IMR-90 (cell line): ENCODE measurements around the gene ADGRG3. TPM values are rescaled to one million over a fixed set of nuclear protein-coding genes. Genes with fewer than 3 reads are reported as not detected.

Experiments used
- ATAC-seq: fragments of 200-7000 bp; cut with Tn5 transposase; 2 replicates; pipeline ENCODE4 v1.9.1; 2020; ENCODE audit warnings: low read depth, mild to moderate bottlenecking, moderate library complexity
- BruUV-seq: library from RNA; stranded (reverse); fragments of 400-500 nt; replicated peaks from 2 replicates; lab custom pipeline; 2021; lab: Mats Ljungman, UMichigan
- CTCF ChIA-PET: fragments of 300-600 bp; formaldehyde crosslinking; extraction: SDS; loops from one replicate; lab custom pipeline; 2021; ENCODE audit warnings: antibody characterized with exemption; lab: Yijun Ruan, JAX
- POLR2A ChIA-PET: fragments of 300-600 bp; sonication (Branson Sonifier 250); formaldehyde crosslinking; loops from one replicate; lab custom pipeline; 2022; ENCODE audit warnings: antibody characterized with exemption; ENCODE audit not compliant: unreplicated experiment; lab: Charles Lee
- DNase-seq: peaks from one replicate; pipeline ENCODE4 v3.0.0; 2013
- H2AFZ ChIP-seq: replicated peaks from 2 replicates; pipeline ENCODE3; 2013; ENCODE audit warnings: low read length, mild to moderate bottlenecking; ENCODE audit not compliant: poor library complexity
- H2AK5ac ChIP-seq: 2 replicates; pipeline ENCODE4 v1.6.1; 2013; ENCODE audit warnings: low read depth, low read length, inconsistent platforms
- H2AK9ac ChIP-seq: replicated peaks from 2 replicates; pipeline ENCODE3; 2013; ENCODE audit warnings: mild to moderate bottlenecking, low read depth, low read length, moderate library complexity; ENCODE audit not compliant: poor library complexity
- H2BK120ac ChIP-seq: 2 replicates; pipeline ENCODE4 v1.6.1; 2013; ENCODE audit warnings: low read depth, low read length, inconsistent platforms
- H2BK15ac ChIP-seq: 3 replicates; pipeline ENCODE4 v1.6.1; 2013; ENCODE audit warnings: low read depth, low read length, inconsistent platforms
- H2BK20ac ChIP-seq: 2 replicates; pipeline ENCODE4 v1.6.1; 2013; ENCODE audit warnings: low read depth, mild to moderate bottlenecking, inconsistent platforms, low read length, moderate library complexity
- H2BK5ac ChIP-seq: 2 replicates; pipeline ENCODE4 v1.6.1; 2013; ENCODE audit warnings: mild to moderate bottlenecking, low read depth, low read length, inconsistent platforms; ENCODE audit not compliant: poor library complexity, severe bottlenecking
- H3K14ac ChIP-seq: replicated peaks from 2 replicates; pipeline ENCODE4 v1.6.1; 2013; ENCODE audit warnings: low read depth, low read length, inconsistent platforms
- H3K18ac ChIP-seq: 2 replicates; pipeline ENCODE4 v1.6.1; 2013; ENCODE audit warnings: low read depth, low read length, control low read depth
- H3K23ac ChIP-seq: 2 replicates; pipeline ENCODE4 v1.6.1; 2013; ENCODE audit warnings: low read depth, low read length, inconsistent platforms
- H3K27ac ChIP-seq: 2 replicates; pipeline ENCODE4 v1.5.1; 2013; ENCODE audit warnings: mild to moderate bottlenecking, control low read depth, low read length; ENCODE audit not compliant: insufficient read depth
- H3K27me3 ChIP-seq: 2 replicates; pipeline ENCODE4 v1.6.1; 2013; ENCODE audit warnings: low read length; ENCODE audit not compliant: control insufficient read depth, insufficient read depth
- H3K36me3 ChIP-seq: 2 replicates; pipeline ENCODE4 v1.6.1; 2013; ENCODE audit warnings: low read length, mixed read lengths; ENCODE audit not compliant: control insufficient read depth, insufficient read depth
- H3K4ac ChIP-seq: 2 replicates; pipeline ENCODE4 v1.6.1; 2013; ENCODE audit warnings: low read depth, low read length, inconsistent platforms
- H3K4me1 ChIP-seq: 2 replicates; pipeline ENCODE4 v1.6.1; 2013; ENCODE audit warnings: low read length, mixed read lengths; ENCODE audit not compliant: control insufficient read depth, insufficient read depth
- H3K4me2 ChIP-seq: 2 replicates; pipeline ENCODE4 v1.6.1; 2013; ENCODE audit warnings: low read depth, mild to moderate bottlenecking, control low read depth, low read length, moderate library complexity
- H3K4me3 ChIP-seq: 2 replicates; pipeline ENCODE4 v1.5.1; 2013; ENCODE audit warnings: low read depth, mild to moderate bottlenecking, control low read depth, low read length, moderate library complexity; ENCODE audit not compliant: insufficient read depth
- H3K56ac ChIP-seq: 2 replicates; pipeline ENCODE4 v1.6.1; 2013; ENCODE audit warnings: low read length, inconsistent platforms; ENCODE audit not compliant: insufficient read depth; ENCODE audit errors: extremely low read depth
- H3K79me1 ChIP-seq, 2 experiments: 2 replicates each; pipeline ENCODE4 v1.6.1; 2013; ENCODE audit warnings: low read length in 2 of 2, inconsistent platforms in 1 of 2, low read depth in 1 of 2
- H3K9ac ChIP-seq: 2 replicates; pipeline ENCODE4 v1.6.1; 2013; ENCODE audit warnings: low read depth, low read length, control low read depth
- H3K9me1 ChIP-seq: 2 replicates; pipeline ENCODE4 v1.6.1; 2013; ENCODE audit warnings: low read length, inconsistent platforms; ENCODE audit not compliant: insufficient read depth
- H3K9me3 ChIP-seq: 2 replicates; pipeline ENCODE4 v1.6.1; 2013; ENCODE audit warnings: low read length; ENCODE audit not compliant: control insufficient read depth, insufficient read depth
- H4K20me1 ChIP-seq: 2 replicates; pipeline ENCODE4 v1.6.1; 2013; ENCODE audit warnings: low read length, inconsistent platforms; ENCODE audit not compliant: insufficient read depth
- H4K5ac ChIP-seq: 2 replicates; pipeline ENCODE4 v1.6.1; 2013; ENCODE audit warnings: mild to moderate bottlenecking, low read depth, low read length, control low read depth
- H4K8ac ChIP-seq, 2 experiments: 2 replicates each; pipeline ENCODE4 v1.6.1; 2013; ENCODE audit warnings: low read depth in 2 of 2, low read length in 2 of 2, control low read depth in 1 of 2, inconsistent platforms in 1 of 2
- H4K91ac ChIP-seq: 2 replicates; pipeline ENCODE4 v1.6.1; 2013; ENCODE audit warnings: low read depth, low read length, inconsistent platforms; ENCODE audit not compliant: insufficient read depth
- CEBPB ChIP-seq: IDR thresholded peaks from 2 replicates; pipeline ENCODE4 v1.6.1; 2012; ENCODE audit warnings: low read depth, low read length, improper control_type of control experiment
- CTCF ChIP-seq: conservative IDR thresholded peaks from 2 replicates; pipeline ENCODE4 v1.5.1; 2012; ENCODE audit warnings: mild to moderate bottlenecking, low read depth, low read length, improper control_type of control experiment
- MAFK ChIP-seq: IDR thresholded peaks from 2 replicates; pipeline ENCODE4 v1.6.1; 2012; ENCODE audit warnings: low read depth, low read length, improper control_type of control experiment
- MXI1 ChIP-seq: IDR thresholded peaks from 2 replicates; pipeline ENCODE4 v1.6.1; 2012; ENCODE audit warnings: low read depth, mild to moderate bottlenecking, low read length, moderate library complexity, borderline replicate concordance
- RAD21 ChIP-seq: IDR thresholded peaks from 2 replicates; pipeline ENCODE4 v1.6.1; 2012; ENCODE audit warnings: low read length, improper control_type of control experiment
- RFX5 ChIP-seq: IDR thresholded peaks from 2 replicates; pipeline ENCODE4 v1.8.0; 2012; ENCODE audit warnings: low read depth, mild to moderate bottlenecking, low read length, moderate library complexity
- SMC3 ChIP-seq: fragments of 150-350 bp; IDR thresholded peaks from 2 replicates; pipeline ENCODE4 v1.6.1; 2016; ENCODE audit warnings: low read depth, mild to moderate bottlenecking, antibody characterized with exemption, low read length, moderate library complexity
- WGBS, 2 experiments: methylation state at CpG; one replicate each; pipeline versions ENCODE4 v1.1.5 to v1.1.7; 2013; ENCODE audit warnings: missing lambda C conversion rate in 2 of 2; ENCODE audit not compliant: insufficient read length in 1 of 2; ENCODE audit errors: extremely low coverage in 2 of 2; 5-methylcytosine and 5-hydroxymethylcytosine counted together
- dilution Hi-C: fragments of 300-500 bp; cut with HindIII; formaldehyde crosslinking; loops from one replicate; pipeline ENCODE4 v1.14.3; 2018; ENCODE audit warnings: low sequenced_read_pairs; ENCODE audit not compliant: unreplicated experiment
- in situ Hi-C: fragments of 300-500 bp; cut with MboI; formaldehyde crosslinking; loops from 3 replicates; pipeline ENCODE4 v1.14.3; 2019; ENCODE audit warnings: low sequenced_read_pairs, inconsistent platforms, mixed read lengths
- intact Hi-C: fragments of 100-400 bp; cut with micrococcal nuclease; formaldehyde crosslinking; loops from 2 replicates; pipeline ENCODE4 v1.10.0; 2022
- polyA plus RNA-seq, 3 experiments: library from polyadenylated mRNA; depleted of rRNA; stranded (reverse); fragments of >200 nt; gene quantifications; 2 replicates each; pipeline ENCODE4 v1.2.3, GENCODE V29; 2012; ENCODE audit warnings: low replicate concordance in 1 of 3
- total RNA-seq: library from RNA; depleted of rRNA; stranded (reverse); fragments of >200 nt; gene quantifications from 2 replicates; pipeline ENCODE4 v1.2.3, GENCODE V29; 2012
- TF ChIP-seq, protein P1 (sequence below): fragments of 150-350 bp; IDR thresholded peaks from 2 replicates; pipeline ENCODE4 v1.6.1; 2017; ENCODE audit warnings: mild to moderate bottlenecking, antibody characterized with exemption, low read length, low read depth
- TF ChIP-seq, protein P2 (sequence below): fragments of 150-350 bp; IDR thresholded peaks from 2 replicates; pipeline ENCODE4 v1.6.1; 2016; ENCODE audit warnings: low read depth, mild to moderate bottlenecking, low read length, moderate library complexity, borderline replicate concordance

ADGRG3 gene
- total and polyA plus RNA-seq, 2 of the 4 experiments (the other 2 are of a cell fraction), result not detected

DNA sequence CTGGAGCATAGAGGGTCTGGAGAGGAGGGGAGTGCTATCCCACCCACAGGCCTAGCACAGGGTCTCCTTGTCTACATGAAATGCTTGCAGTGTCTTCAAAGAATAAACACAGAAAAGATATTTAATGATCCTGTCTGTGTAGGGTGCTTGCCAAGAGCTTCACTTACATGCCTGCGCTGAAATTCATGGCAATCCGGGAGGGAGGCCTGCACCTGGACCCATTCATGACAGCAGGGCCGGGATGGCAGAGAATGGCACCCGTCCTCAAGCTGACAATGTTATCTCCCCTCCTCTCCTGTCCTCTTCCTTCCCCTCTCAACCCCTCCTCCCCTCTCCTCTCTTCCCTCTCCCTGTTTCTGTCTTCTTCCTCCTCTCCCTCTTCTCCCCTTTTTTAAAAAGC lies 2.1 kb downstream of the ADGRG3 start:
- Histone ChIP-seq H3K9me3 (no peaks in the 10 kb centered on the region), H3K56ac (no peak overlapping the region), H2BK120ac (no peak overlapping the region), H3K4ac (no peak overlapping the region), H3K23ac (no peak overlapping the region), H3K36me3 (no peaks in the 10 kb centered on the region), H3K27me3 (peaks cover 47% of the 10 kb centered on the region), H3K18ac (no peak overlapping the region), H3K9me1 (no peaks in the 10 kb centered on the region; the same call in 1 of the 2 replicates), H2AK5ac (no peak overlapping the region), H4K5ac (no peak overlapping the region), H3K27ac (no peak overlapping the region), H2BK20ac (no peak overlapping the region), H4K91ac (no peak overlapping the region), H2BK15ac (no peak overlapping the region), H3K4me2 (no peak overlapping the region), H4K8ac (no peak overlapping the region), H2AFZ (no peak overlapping the region), H3K14ac (no peak overlapping the region), H4K20me1 (no peaks in the 10 kb centered on the region; the same call in 1 of the 2 replicates), H3K4me1 (no peaks in the 10 kb centered on the region), H2AK9ac (no peak overlapping the region), H2BK5ac (no peak overlapping the region), H3K4me3 (no peak overlapping the region), H3K79me1 (no peaks in the 10 kb centered on the region), H3K9ac (no peak overlapping the region)
- no TSS peak for BruUV-seq
- dilution Hi-C loops (no loop called here), intact Hi-C loops (no loop called here), in situ Hi-C loops (no loop called here)
- no peak for ATAC-seq
- no CpG with 5 or more reads among the region's 4 CpGs for WGBS, 2 experiments
- POLR2A ChIA-PET, result no interaction called here
- DNase-seq, result no peak
- TF ChIP-seq, protein P1, sequence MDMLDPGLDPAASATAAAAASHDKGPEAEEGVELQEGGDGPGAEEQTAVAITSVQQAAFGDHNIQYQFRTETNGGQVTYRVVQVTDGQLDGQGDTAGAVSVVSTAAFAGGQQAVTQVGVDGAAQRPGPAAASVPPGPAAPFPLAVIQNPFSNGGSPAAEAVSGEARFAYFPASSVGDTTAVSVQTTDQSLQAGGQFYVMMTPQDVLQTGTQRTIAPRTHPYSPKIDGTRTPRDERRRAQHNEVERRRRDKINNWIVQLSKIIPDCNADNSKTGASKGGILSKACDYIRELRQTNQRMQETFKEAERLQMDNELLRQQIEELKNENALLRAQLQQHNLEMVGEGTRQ, result no peak
- no peak for TF ChIP-seq RFX5
- TF ChIP-seq SMC3, result no peak
- TF ChIP-seq, protein P2, sequence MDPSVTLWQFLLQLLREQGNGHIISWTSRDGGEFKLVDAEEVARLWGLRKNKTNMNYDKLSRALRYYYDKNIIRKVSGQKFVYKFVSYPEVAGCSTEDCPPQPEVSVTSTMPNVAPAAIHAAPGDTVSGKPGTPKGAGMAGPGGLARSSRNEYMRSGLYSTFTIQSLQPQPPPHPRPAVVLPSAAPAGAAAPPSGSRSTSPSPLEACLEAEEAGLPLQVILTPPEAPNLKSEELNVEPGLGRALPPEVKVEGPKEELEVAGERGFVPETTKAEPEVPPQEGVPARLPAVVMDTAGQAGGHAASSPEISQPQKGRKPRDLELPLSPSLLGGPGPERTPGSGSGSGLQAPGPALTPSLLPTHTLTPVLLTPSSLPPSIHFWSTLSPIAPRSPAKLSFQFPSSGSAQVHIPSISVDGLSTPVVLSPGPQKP, result no peak
- no peak for TF ChIP-seq RAD21
- no peak for TF ChIP-seq CEBPB
- no peak for TF ChIP-seq MXI1
- TF ChIP-seq CTCF, result no peak
- TF ChIP-seq MAFK, result no peak
- CTCF ChIA-PET, result no interaction called here
